Cardiac muscle cell (in vitro differentiated cells and primary cell): ENCODE data around the gene GDF10. TPM values are rescaled to one million over a fixed set of nuclear protein-coding genes. Genes with fewer than 3 reads are reported as not detected.

Experiments used
- DNase-seq, 2 donors: peaks; one replicate each; pipeline versions ENCODE4 v3.0.0 to v3.0.0-alpha.2; 2010 to 2017; ENCODE audit warnings: low read depth in 1 of 2, low spot score in 1 of 2
- H3K27ac ChIP-seq: fragments of 200-600 bp; sonication (generic); 2 replicates; pipeline ENCODE4 v1.5.1; 2016
- H3K27me3 ChIP-seq: fragments of 200-600 bp; sonication (generic); 2 replicates; pipeline ENCODE4 v1.6.0; 2016; ENCODE audit warnings: control low read depth
- H3K36me3 ChIP-seq: fragments of 200-600 bp; sonication (generic); 2 replicates; pipeline ENCODE4 v1.5.1; 2016; ENCODE audit warnings: control low read depth
- H3K4me1 ChIP-seq: fragments of 200-600 bp; sonication (generic); 2 replicates; pipeline ENCODE4 v1.8.1; 2017; ENCODE audit warnings: low read depth, mild to moderate bottlenecking, mixed run types
- H3K4me3 ChIP-seq: fragments of 200-600 bp; sonication (generic); 2 replicates; pipeline ENCODE4 v1.5.1; 2016; ENCODE audit warnings: mild to moderate bottlenecking
- H3K9me3 ChIP-seq: fragments of 200-600 bp; sonication (generic); 2 replicates; pipeline ENCODE4 v1.5.1; 2017; ENCODE audit warnings: low read depth, mild to moderate bottlenecking, control low read depth
- polyA plus RNA-seq: library from polyadenylated mRNA; unstranded; fragments of >200 nt; fragmentation: Nextera tagmentation; extraction: Ambion mirVana; gene quantifications from 2 replicates; pipeline ENCODE4 v1.2.1, GENCODE V29; 2016
- total RNA-seq: library from RNA; depleted of rRNA; stranded (reverse); fragments of >200 nt; gene quantifications from 2 replicates; pipeline ENCODE4 v1.2.3, GENCODE V29; 2016
- TF ChIP-seq, protein P1 (sequence below): IDR thresholded peaks from 2 replicates; pipeline ENCODE4 v1.5.1; 2012; ENCODE audit warnings: low read depth, mild to moderate bottlenecking, low read length

GDF10 gene
- total and polyA plus RNA-seq, 2 experiments from 2014 or later: 3.8 to 4.0 TPM

- TF ChIP-seq, protein P1, sequence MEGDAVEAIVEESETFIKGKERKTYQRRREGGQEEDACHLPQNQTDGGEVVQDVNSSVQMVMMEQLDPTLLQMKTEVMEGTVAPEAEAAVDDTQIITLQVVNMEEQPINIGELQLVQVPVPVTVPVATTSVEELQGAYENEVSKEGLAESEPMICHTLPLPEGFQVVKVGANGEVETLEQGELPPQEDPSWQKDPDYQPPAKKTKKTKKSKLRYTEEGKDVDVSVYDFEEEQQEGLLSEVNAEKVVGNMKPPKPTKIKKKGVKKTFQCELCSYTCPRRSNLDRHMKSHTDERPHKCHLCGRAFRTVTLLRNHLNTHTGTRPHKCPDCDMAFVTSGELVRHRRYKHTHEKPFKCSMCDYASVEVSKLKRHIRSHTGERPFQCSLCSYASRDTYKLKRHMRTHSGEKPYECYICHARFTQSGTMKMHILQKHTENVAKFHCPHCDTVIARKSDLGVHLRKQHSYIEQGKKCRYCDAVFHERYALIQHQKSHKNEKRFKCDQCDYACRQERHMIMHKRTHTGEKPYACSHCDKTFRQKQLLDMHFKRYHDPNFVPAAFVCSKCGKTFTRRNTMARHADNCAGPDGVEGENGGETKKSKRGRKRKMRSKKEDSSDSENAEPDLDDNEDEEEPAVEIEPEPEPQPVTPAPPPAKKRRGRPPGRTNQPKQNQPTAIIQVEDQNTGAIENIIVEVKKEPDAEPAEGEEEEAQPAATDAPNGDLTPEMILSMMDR: no peak
- Histone ChIP-seq H3K27ac (no peak overlapping the region), H3K36me3 (no peaks in the 10 kb centered on the region), H3K27me3 (no peaks in the 10 kb centered on the region), H3K4me1 (no peaks in the 10 kb centered on the region), H3K9me3 (no peaks in the 10 kb centered on the region), H3K4me3 (no peak overlapping the region)
- DNase-seq: no peak
Observed at GRCh38 chr10:47276576-47277351, 23.2 kb upstream of the GDF10 start.

DNA sequence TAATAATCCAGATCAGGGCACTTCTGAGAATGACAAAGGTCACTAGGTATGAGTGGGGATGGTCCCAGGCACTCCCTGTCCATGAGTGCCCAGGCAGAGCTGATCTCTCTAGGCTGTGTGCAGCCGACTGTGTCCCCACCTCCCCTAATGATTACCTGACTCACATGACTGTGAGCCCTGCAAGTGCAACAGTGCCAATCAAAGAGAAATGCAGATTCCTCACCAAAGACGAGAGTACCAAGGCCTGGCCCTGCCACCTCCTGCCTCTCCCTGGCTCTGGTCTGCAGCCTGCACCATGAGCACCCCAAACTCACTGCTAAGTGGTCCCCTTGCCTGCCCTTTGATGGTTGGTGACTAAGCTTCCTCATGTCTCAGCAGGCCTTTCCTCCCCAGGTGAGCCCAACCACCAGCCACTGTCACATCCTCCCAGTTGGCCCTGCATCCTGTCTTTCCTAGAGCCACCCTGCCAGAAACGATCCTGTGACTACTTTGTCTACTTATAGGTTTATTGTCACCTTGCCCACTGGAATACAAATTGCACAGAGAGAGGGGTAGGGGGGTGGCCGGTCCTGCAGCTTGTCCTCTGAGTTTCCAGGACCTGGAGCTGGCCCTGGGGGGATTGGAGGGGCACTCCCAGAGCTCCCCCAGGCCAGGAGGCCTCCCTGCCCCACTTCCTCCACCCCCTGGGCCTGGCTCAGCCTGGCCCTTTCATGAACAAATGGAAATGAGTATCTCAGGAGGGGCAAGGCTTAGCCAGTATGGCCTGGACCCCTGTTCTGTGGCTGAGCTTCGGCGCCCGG, 22.4 kb upstream of the GDF10 start:
- H3K9me3 ChIP-seq: no peaks in the 10 kb centered on the region
- H3K27ac ChIP-seq: no peak overlapping the region
- no peaks in the 10 kb centered on the region for H3K27me3 ChIP-seq
- no peak for DNase-seq
- H3K4me1 ChIP-seq: no peaks in the 10 kb centered on the region
- H3K4me3 ChIP-seq: no peak overlapping the region
- no peaks in the 10 kb centered on the region for H3K36me3 ChIP-seq
- TF ChIP-seq, protein P1: no peak

- Histone ChIP-seq H3K27me3 (no peaks in the 10 kb centered on the region), H3K4me3 (no peak overlapping the region), H3K9me3 (no peaks in the 10 kb centered on the region), H3K36me3 (no peaks in the 10 kb centered on the region), H3K27ac (no peak overlapping the region), H3K4me1 (no peaks in the 10 kb centered on the region)
- TF ChIP-seq, protein P1: no peak
- no peak for DNase-seq
Observed at GRCh38 chr10:47278152-47278473, 21.9 kb upstream of the GDF10 start.

DNA sequence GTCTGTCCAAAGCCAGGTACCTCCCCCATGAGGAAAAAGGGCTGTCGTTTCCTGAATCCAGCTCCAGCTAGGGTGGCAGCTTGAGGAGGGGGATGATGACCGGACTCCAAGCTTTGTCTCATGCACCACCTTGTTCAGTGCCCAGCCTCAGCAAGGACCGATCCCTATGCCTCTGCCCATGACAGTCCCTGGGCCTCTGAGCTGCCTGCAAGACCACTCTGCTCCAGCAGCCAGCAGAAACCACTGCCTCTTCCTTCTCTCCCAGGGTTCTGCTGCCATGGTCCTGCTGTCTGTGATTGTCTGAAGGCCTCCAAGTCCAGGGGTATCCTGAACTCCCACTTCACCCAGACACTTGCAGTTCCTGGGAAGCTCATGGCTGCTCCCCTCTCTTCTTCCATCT, 21.3 kb upstream of the GDF10 start:
- Histone ChIP-seq H3K36me3 (no peaks in the 10 kb centered on the region), H3K27me3 (no peaks in the 10 kb centered on the region), H3K9me3 (no peaks in the 10 kb centered on the region), H3K4me1 (no peaks in the 10 kb centered on the region), H3K27ac (no peak overlapping the region), H3K4me3 (no peak overlapping the region)
- DNase-seq: no peak
- TF ChIP-seq, protein P1: no peak

DNA sequence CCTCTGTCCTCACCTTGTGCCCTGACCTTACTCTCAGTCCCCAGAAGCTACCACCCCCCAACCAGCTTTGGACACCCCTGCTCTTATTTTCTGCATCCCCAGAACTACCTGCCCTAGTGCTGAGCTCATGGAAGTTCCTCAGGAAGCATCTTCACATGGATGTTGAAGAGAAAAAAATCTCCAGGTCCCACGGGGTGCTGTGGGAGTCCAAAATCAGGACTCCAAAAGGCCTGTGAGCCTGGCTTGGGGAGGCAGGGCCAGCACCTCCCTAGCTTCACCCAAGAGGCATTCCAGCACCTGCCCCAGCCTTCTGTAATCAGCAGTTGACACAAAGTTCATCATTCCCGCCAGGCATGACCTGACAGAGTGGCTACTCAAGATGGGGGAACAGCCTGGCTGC, 20.7 kb upstream of the GDF10 start:
- H3K27ac ChIP-seq: no peak overlapping the region
- H3K36me3 ChIP-seq: no peaks in the 10 kb centered on the region
- no peaks in the 10 kb centered on the region for H3K4me1 ChIP-seq
- no peak overlapping the region for H3K4me3 ChIP-seq
- TF ChIP-seq, protein P1: no peak
- no peak for DNase-seq
- no peaks in the 10 kb centered on the region for H3K27me3 ChIP-seq
- H3K9me3 ChIP-seq: no peaks in the 10 kb centered on the region
